22Rv1 (cell line): ENCODE measurements around the gene GATA6.

ENCODE experiments used
- ZFX ChIP-seq: fragments of 450-650 bp; IDR thresholded peaks from 2 replicates; pipeline ENCODE4 v1.6.1; 2017; ENCODE audit warnings: antibody characterized with exemption, borderline replicate concordance
- TF ChIP-seq, protein P1 (sequence below): fragments of 450-650 bp; IDR thresholded peaks from 2 replicates; pipeline ENCODE4 v1.5.1; 2017; ENCODE audit warnings: mild to moderate bottlenecking

DNA sequence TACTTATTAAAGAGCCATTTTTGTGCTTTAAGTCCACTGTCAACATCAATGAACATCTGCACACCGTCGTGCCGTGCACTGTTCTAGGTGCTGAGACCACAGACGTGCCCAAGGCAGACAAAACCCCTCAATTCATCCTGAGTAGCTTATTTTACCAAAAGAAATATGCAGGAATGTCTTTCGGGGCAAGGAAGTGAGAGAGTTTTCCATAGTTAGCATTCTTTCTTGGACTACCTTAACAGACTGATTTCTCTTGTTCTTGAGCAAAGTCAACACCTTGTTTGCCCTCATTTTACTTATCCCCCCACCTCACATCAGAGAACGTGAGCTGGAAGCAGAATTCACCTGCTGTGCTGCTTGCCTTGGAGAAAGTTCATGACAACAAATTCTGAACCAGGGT, 69.3 kb downstream of the GATA6 start:
- TF ChIP-seq, protein P1, sequence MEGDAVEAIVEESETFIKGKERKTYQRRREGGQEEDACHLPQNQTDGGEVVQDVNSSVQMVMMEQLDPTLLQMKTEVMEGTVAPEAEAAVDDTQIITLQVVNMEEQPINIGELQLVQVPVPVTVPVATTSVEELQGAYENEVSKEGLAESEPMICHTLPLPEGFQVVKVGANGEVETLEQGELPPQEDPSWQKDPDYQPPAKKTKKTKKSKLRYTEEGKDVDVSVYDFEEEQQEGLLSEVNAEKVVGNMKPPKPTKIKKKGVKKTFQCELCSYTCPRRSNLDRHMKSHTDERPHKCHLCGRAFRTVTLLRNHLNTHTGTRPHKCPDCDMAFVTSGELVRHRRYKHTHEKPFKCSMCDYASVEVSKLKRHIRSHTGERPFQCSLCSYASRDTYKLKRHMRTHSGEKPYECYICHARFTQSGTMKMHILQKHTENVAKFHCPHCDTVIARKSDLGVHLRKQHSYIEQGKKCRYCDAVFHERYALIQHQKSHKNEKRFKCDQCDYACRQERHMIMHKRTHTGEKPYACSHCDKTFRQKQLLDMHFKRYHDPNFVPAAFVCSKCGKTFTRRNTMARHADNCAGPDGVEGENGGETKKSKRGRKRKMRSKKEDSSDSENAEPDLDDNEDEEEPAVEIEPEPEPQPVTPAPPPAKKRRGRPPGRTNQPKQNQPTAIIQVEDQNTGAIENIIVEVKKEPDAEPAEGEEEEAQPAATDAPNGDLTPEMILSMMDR = no peak
- no peak for TF ChIP-seq ZFX
